Testis (tissue), 3 donors: Measurements from ENCODE around the gene CASP14. TPM values are rescaled to one million over a fixed set of nuclear protein-coding genes. Genes with fewer than 3 reads are reported as not detected.
"Not testable (repeated sequence)": the region's sequence is repeated elsewhere in the genome, so short reads cannot be mapped to it uniquely, and the experiment has no call there.

Experiments
- DNase-seq: peaks from one replicate; pipeline ENCODE4 v3.0.0-alpha.2; 2019
- H3K27ac ChIP-seq, 2 donors: fragments of 200-600 bp; sonication (generic); one replicate each; pipeline ENCODE4 v1.5.1; 2019
- H3K27me3 ChIP-seq: fragments of 200-600 bp; sonication (generic); one replicate; pipeline ENCODE4 v1.5.1; 2019
- H3K36me3 ChIP-seq: fragments of 200-600 bp; sonication (generic); one replicate; pipeline ENCODE4 v1.5.1; 2017; ENCODE audit warnings: low read depth; ENCODE audit errors: missing control alignments
- H3K4me1 ChIP-seq: fragments of 200-600 bp; sonication (generic); one replicate; pipeline ENCODE4 v1.5.1; 2019
- H3K4me3 ChIP-seq, 2 donors: fragments of 200-600 bp; sonication (generic); one replicate each; pipeline ENCODE4 v1.5.1; 2017 to 2019
- H3K9me3 ChIP-seq: fragments of 200-600 bp; sonication (generic); one replicate; pipeline ENCODE4 v1.5.1; 2017
- CTCF ChIP-seq, 3 experiments: fragments of 450-650 bp in 2 of 3; fragments of 200-600 bp in 1 of 3; sonication (generic) in 1 of 3; IDR thresholded peaks; one replicate each; pipeline ENCODE4 v1.5.1; 2016 to 2019; ENCODE audit warnings: antibody characterized with exemption in 3 of 3, mild to moderate bottlenecking in 2 of 3, moderate library complexity in 1 of 3
- POLR2A ChIP-seq: fragments of 450-650 bp; IDR thresholded peaks from one replicate; pipeline ENCODE4 v1.6.1; 2017; ENCODE audit warnings: antibody characterized with exemption, mild to moderate bottlenecking, moderate library complexity
- WGBS, 2 donors: methylation state at CpG; one replicate each; pipeline ENCODE4 v1.1.5; 2018; 5-methylcytosine and 5-hydroxymethylcytosine counted together
- intact Hi-C: fragments of 100-400 bp; cut with DNase I; formaldehyde crosslinking; loops from one replicate; pipeline ENCODE4 v1.15.1; 2023; ENCODE audit warnings: low total_unique reads
- polyA plus RNA-seq: library from polyadenylated mRNA; stranded (reverse); fragments of 350-450 nt; fragmentation: Illumina TruSeq; extraction: RNeasy Lipid Tissue Mini Kit (QIAGEN cat#74804); gene quantifications from one replicate; pipeline ENCODE4 v1.2.3, GENCODE V29; 2014; ENCODE audit warnings: low read depth, low replicate concordance; ENCODE audit not compliant: insufficient read depth
- total RNA-seq, 2 donors: library from RNA; depleted of rRNA; stranded (reverse); fragments of >200 nt; gene quantifications; one replicate each; pipeline ENCODE4 v1.2.3, GENCODE V29; 2016

CASP14 gene
- total and polyA plus RNA-seq, 3 donors from 2014 or later = 0.12 to 0.21 (median 0.16) TPM

GRCh38 chr19:15050639-15051038 is 1.4 kb downstream of the CASP14 start:
- TF ChIP-seq CTCF (IDR thresholded peaks at IDR 0.05) (no peak), POLR2A (no peak)
- Histone ChIP-seq H3K36me3 (no peaks in the 10 kb centered on the region), H3K9me3 (no peaks in the 10 kb centered on the region), H3K27ac (no peak overlapping the region), H3K4me3 (no peak overlapping the region), H3K4me1 (no peaks in the 10 kb centered on the region), H3K27me3 (no peaks in the 10 kb centered on the region)
- no peak for DNase-seq
- intact Hi-C loops = no loop called here
- WGBS, 2 donors = 89 to 98% methylated on average over 2 of the region's 2 CpGs

- intact Hi-C loops = no loop called here
- Histone ChIP-seq H3K27me3 (no peaks in the 10 kb centered on the region), H3K9me3 (no peaks in the 10 kb centered on the region), H3K4me3 (no peak overlapping the region), H3K27ac (no peak overlapping the region), H3K36me3 (no peaks in the 10 kb centered on the region), H3K4me1 (no peaks in the 10 kb centered on the region)
- TF ChIP-seq POLR2A (no peak), CTCF (IDR thresholded peaks at IDR 0.05) (no peak)
- 49 to 65% methylated on average over 12 of the region's 12 CpGs for WGBS, 2 donors
- DNase-seq = no peak
These were observed 12.8 kb downstream of the CASP14 start for GRCh38 chr19:15062036-15062435.

- H3K4me1 ChIP-seq, H3K27ac ChIP-seq, H3K27me3 ChIP-seq, intact Hi-C loops, H3K36me3 ChIP-seq, H3K9me3 ChIP-seq, H3K4me3 ChIP-seq, DNase-seq: not testable (repeated sequence)
- WGBS, 2 donors = 54 to 85% methylated on average over 4 of the region's 4 CpGs
These were observed 21.1 kb downstream of the CASP14 start for GRCh38 chr19:15070386-15070785.

GRCh38 chr19:15072930-15073647 is 23.8 kb downstream of the CASP14 start:
- no peaks in the 10 kb centered on the region for H3K9me3 ChIP-seq
- H3K27me3 ChIP-seq = no peaks in the 10 kb centered on the region
- intact Hi-C loops = no loop called here
- H3K27ac ChIP-seq = no peak overlapping the region
- no peaks in the 10 kb centered on the region for H3K4me1 ChIP-seq
- no peaks in the 10 kb centered on the region for H3K36me3 ChIP-seq
- no peak overlapping the region for H3K4me3 ChIP-seq
- 65 to 76% methylated on average over 23 of the region's 23 CpGs for WGBS, 2 donors
- no peak for TF ChIP-seq CTCF (IDR thresholded peaks at IDR 0.05)
- no peak for TF ChIP-seq POLR2A
- no peak for DNase-seq

- no peak for DNase-seq
- H3K36me3 ChIP-seq = no peaks in the 10 kb centered on the region
- intact Hi-C loops = no loop called here
- no peaks in the 10 kb centered on the region for H3K9me3 ChIP-seq
- TF ChIP-seq CTCF (IDR thresholded peaks at IDR 0.05) (no peak), POLR2A (no peak)
- no peak overlapping the region for H3K4me3 ChIP-seq
- H3K27ac ChIP-seq = no peak overlapping the region
- no peaks in the 10 kb centered on the region for H3K27me3 ChIP-seq
- WGBS, 2 donors = 56 to 68% methylated on average over 2 of the region's 2 CpGs
- no peaks in the 10 kb centered on the region for H3K4me1 ChIP-seq
These were observed 25.1 kb downstream of the CASP14 start for GRCh38 chr19:15074371-15074770.
